ENCODE results near the gene CWF19L2. TPM values are rescaled to one million over a fixed set of nuclear protein-coding genes. Genes with fewer than 3 reads are reported as not detected.

Gene CWF19L2
- total RNA-seq, 1 donor from 2014 or later = 13.4 TPM

- no peaks in the 10 kb centered on the region for H3K27me3 Mint-ChIP-seq
- peaks cover 14% of the 10 kb centered on the region for H3K9me3 Mint-ChIP-seq
- no peak for TF ChIP-seq CTCF (conservative IDR thresholded peaks at IDR 0.05)
- no peaks in the 10 kb centered on the region for H3K4me1 Mint-ChIP-seq (ENCODE audit: unreplicated experiment)
- H3K27ac Mint-ChIP-seq = no peak overlapping the region
- no peak overlapping the region for H3K4me3 Mint-ChIP-seq
- no peak for DNase-seq (ENCODE audit: extremely low spot score, unreplicated experiment)
- H3K36me3 Mint-ChIP-seq = peaks cover 29% of the 10 kb centered on the region
Observed at GRCh38 chr11:107293677-107294344, 163.8 kb downstream of the CWF19L2 start.

- no peak for DNase-seq (ENCODE audit: extremely low spot score, unreplicated experiment)
- Mint-ChIP-seq H3K36me3 (no peaks in the 10 kb centered on the region), H3K27me3 (no peaks in the 10 kb centered on the region), H3K27ac (no peak overlapping the region), H3K4me1 (ENCODE audit: unreplicated experiment) (no peaks in the 10 kb centered on the region), H3K9me3 (peaks cover 9% of the 10 kb centered on the region), H3K4me3 (no peak overlapping the region)
- no peak for TF ChIP-seq CTCF (conservative IDR thresholded peaks at IDR 0.05)
Observed at GRCh38 chr11:107282195-107282594, 175.4 kb downstream of the CWF19L2 start.

Other genes with a start within 250 kb of the CWF19L2 start
- 6.7 and 7.8 TPM in 2 replicates for gene ALKBH8, start 107.9 kb upstream of the CWF19L2 start, total RNA-seq (ENCODE audit: low replicate concordance)
- 4.0 and 7.6 TPM in 2 replicates for gene ELMOD1, start 133.3 kb upstream of the CWF19L2 start, total RNA-seq (ENCODE audit: low replicate concordance)

Data from type B pancreatic cell (in vitro differentiated cells).